ENCODE results near the gene NELL1.

GRCh38 chr11:21321072-21321471 is 651.7 kb downstream of the NELL1 start:
- TF ChIP-seq CTCF (IDR thresholded peaks at IDR 0.05; ENCODE audit: low read depth, low read length, poor library complexity, severe bottlenecking) (no peak), EZH2phosphoT487 (IDR thresholded peaks at IDR 0.05; ENCODE audit: borderline replicate concordance, low read length) (no peak)
